Measurements from ENCODE around the gene MANBA. TPM values are rescaled to one million over a fixed set of nuclear protein-coding genes. Genes with fewer than 3 reads are reported as not detected.

Gene MANBA
- total RNA-seq, 2 experiments from 2014 or later = 16.9 to 18.2 TPM

DNA sequence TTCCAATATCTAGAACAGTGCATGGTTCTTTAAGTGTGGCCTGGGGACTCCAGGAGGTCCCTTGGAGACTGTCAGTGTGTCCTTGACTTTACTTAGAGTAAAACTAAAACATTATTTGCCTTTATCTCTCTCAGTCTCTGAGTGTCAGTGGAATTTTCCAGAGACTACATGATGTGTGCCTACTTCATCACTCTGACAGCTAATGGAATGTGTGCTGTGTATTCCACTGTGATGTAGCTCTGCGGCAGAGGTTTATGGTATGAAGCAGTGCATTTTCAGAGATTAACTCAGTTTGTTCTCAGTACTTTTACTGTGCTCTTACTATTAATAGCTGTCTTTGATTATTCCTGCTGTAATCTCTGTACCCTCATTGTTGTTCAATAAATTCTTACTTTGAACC, 85.6 kb downstream of the MANBA start:
- TF ChIP-seq, protein P1, sequence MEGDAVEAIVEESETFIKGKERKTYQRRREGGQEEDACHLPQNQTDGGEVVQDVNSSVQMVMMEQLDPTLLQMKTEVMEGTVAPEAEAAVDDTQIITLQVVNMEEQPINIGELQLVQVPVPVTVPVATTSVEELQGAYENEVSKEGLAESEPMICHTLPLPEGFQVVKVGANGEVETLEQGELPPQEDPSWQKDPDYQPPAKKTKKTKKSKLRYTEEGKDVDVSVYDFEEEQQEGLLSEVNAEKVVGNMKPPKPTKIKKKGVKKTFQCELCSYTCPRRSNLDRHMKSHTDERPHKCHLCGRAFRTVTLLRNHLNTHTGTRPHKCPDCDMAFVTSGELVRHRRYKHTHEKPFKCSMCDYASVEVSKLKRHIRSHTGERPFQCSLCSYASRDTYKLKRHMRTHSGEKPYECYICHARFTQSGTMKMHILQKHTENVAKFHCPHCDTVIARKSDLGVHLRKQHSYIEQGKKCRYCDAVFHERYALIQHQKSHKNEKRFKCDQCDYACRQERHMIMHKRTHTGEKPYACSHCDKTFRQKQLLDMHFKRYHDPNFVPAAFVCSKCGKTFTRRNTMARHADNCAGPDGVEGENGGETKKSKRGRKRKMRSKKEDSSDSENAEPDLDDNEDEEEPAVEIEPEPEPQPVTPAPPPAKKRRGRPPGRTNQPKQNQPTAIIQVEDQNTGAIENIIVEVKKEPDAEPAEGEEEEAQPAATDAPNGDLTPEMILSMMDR (IDR thresholded peaks at IDR 0.05) = no peak
- Histone ChIP-seq H3K4me1 (ENCODE audit: insufficient read depth, low read length) (no peaks in the 10 kb centered on the region), H3K4me3 (ENCODE audit: low read length) (no peak overlapping the region), H3K27me3 (ENCODE audit: control insufficient read depth in 1 of 2, insufficient read depth in 2 of 2, low read length in 2 of 2) (no peaks in the 10 kb centered on the region), H3K9me3 (ENCODE audit: control insufficient read depth in 1 of 2, insufficient read depth in 1 of 2, low read length in 2 of 2) (no peaks in the 10 kb centered on the region), H3K27ac (ENCODE audit: low read depth in 1 of 2, low read length in 2 of 2) (no peak overlapping the region), H3K36me3 (ENCODE audit: insufficient read depth, low read length) (peaks cover 1% of the 10 kb centered on the region)
- H3K9me3 Mint-ChIP-seq = no peaks in the 10 kb centered on the region
- ChIA-PET CTCF (no interaction called here), POLR2A (no interaction called here)
- ATAC-seq (ENCODE audit: poor library complexity) = no peak
- no peak overlapping the region for H3K27ac Mint-ChIP-seq
- no peak overlapping the region for H3K4me3 Mint-ChIP-seq
- no peaks in the 10 kb centered on the region for H3K27me3 Mint-ChIP-seq
- DNase-seq = no peak
- peaks cover 6% of the 10 kb centered on the region for H3K4me1 Mint-ChIP-seq (ENCODE audit: low read depth)
- intact Hi-C loops (cut with DNase I, micrococcal nuclease) = no loop called here
- H3K36me3 Mint-ChIP-seq (ENCODE audit: low read depth) = peaks cover 23% of the 10 kb centered on the region

DNA sequence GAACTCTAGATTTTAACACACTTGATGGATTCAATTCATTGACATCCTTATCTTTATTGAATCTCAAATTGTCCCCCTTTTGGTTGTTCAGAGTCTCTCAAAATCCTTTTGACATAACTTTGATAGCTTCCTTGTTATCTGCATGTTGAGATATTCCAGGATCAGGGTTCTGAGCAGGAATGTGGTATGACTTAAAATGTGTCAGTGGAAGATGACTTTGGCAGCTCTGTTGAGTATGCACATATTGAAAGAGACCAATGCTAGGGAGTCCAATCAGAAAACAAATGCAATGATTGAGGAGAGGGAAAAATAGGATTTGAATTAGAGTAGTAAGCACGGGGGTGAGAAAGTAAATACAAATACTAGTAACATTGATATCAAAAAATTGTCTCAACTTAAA, 93.8 kb downstream of the MANBA start:
- H3K36me3 ChIP-seq (ENCODE audit: insufficient read depth, low read length) = peaks cover 16% of the 10 kb centered on the region
- Mint-ChIP-seq H3K4me3 (no peak overlapping the region), H3K27ac (no peak overlapping the region), H3K36me3 (ENCODE audit: low read depth) (peaks cover 77% of the 10 kb centered on the region), H3K4me1 (ENCODE audit: low read depth) (no peaks in the 10 kb centered on the region), H3K27me3 (no peaks in the 10 kb centered on the region), H3K9me3 (no peaks in the 10 kb centered on the region)
- H3K27ac ChIP-seq (ENCODE audit: low read depth in 1 of 2, low read length in 2 of 2) = no peak overlapping the region
- no peak for DNase-seq
- no peak overlapping the region for H3K4me3 ChIP-seq (ENCODE audit: low read length)
- H3K9me3 ChIP-seq (ENCODE audit: control insufficient read depth in 1 of 2, insufficient read depth in 1 of 2, low read length in 2 of 2) = no peaks in the 10 kb centered on the region
- H3K27me3 ChIP-seq (ENCODE audit: control insufficient read depth in 1 of 2, insufficient read depth in 2 of 2, low read length in 2 of 2) = no peaks in the 10 kb centered on the region
- ChIA-PET CTCF (no interaction called here), POLR2A (no interaction called here)
- ATAC-seq (ENCODE audit: poor library complexity) = no peak
- no peaks in the 10 kb centered on the region for H3K4me1 ChIP-seq (ENCODE audit: insufficient read depth, low read length)
- TF ChIP-seq, protein P1 (IDR thresholded peaks at IDR 0.05) = no peak
- intact Hi-C loops (cut with DNase I, micrococcal nuclease) = no loop called here

DNA sequence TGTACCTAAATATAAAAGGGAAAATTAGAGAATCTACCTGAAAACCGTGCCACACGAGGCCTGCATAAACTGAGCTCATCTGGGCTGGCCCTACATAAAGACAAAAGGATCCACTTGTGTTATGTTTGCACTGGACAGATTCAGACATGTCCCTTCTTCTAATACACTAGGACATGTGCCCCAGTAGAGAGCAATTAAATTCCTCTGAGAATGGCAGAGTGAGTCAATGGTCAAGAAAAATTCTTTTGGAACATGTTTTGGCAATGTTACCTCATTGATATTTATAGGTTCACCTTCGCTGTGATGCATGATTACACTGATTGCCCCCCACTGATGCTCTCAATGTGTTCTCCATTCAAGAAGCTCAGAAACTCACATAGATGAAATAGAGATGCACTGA, 95.2 kb downstream of the MANBA start:
- ChIA-PET CTCF (no interaction called here), POLR2A (no interaction called here)
- H3K36me3 Mint-ChIP-seq (ENCODE audit: low read depth) = peaks cover 69% of the 10 kb centered on the region
- H3K9me3 ChIP-seq (ENCODE audit: control insufficient read depth in 1 of 2, insufficient read depth in 1 of 2, low read length in 2 of 2) = no peaks in the 10 kb centered on the region
- H3K27ac ChIP-seq (ENCODE audit: low read depth in 1 of 2, low read length in 2 of 2) = no peak overlapping the region
- no peaks in the 10 kb centered on the region for H3K27me3 ChIP-seq (ENCODE audit: control insufficient read depth in 1 of 2, insufficient read depth in 2 of 2, low read length in 2 of 2)
- H3K4me3 Mint-ChIP-seq = no peak overlapping the region
- no peaks in the 10 kb centered on the region for H3K4me1 ChIP-seq (ENCODE audit: insufficient read depth, low read length)
- no peak overlapping the region for H3K4me3 ChIP-seq (ENCODE audit: low read length)
- no peaks in the 10 kb centered on the region for H3K9me3 Mint-ChIP-seq
- intact Hi-C loops (cut with DNase I, micrococcal nuclease) = no loop called here
- H3K36me3 ChIP-seq (ENCODE audit: insufficient read depth, low read length) = peaks cover 18% of the 10 kb centered on the region
- no peaks in the 10 kb centered on the region for H3K4me1 Mint-ChIP-seq (ENCODE audit: low read depth)
- H3K27ac Mint-ChIP-seq = no peak overlapping the region
- ATAC-seq (ENCODE audit: poor library complexity) (no peak), DNase-seq (no peak)
- TF ChIP-seq, protein P1 (IDR thresholded peaks at IDR 0.05) = no peak
- H3K27me3 Mint-ChIP-seq = no peaks in the 10 kb centered on the region

All from CD4-positive, alpha-beta T cell (primary cell).